Activated CD4-positive, alpha-beta T cell treated with anti-CD3 and anti-CD28 coated beads for 36 hours (primary cell): ENCODE data around the gene GDPD3. TPM values are rescaled to one million over a fixed set of nuclear protein-coding genes. Genes with fewer than 3 reads are reported as not detected.
A peak's percentile ranks its signal among the peaks of the same experiment; 100 is the strongest.

ENCODE experiments used
- ATAC-seq: fragments of 200-7000 bp; cut with Tn5 transposase; one replicate; pipeline ENCODE4 v1.10.0; 2021; ENCODE audit warnings: mild to moderate bottlenecking, moderate library complexity
- CTCF ChIA-PET: fragments of 350-600 bp; sonication (Branson Sonifier 250); formaldehyde crosslinking; loops from one replicate; lab custom pipeline; 2021; ENCODE audit warnings: antibody characterized with exemption; lab: Charles Lee
- POLR2A ChIA-PET: fragments of 350-600 bp; sonication (Branson Sonifier 250); formaldehyde crosslinking; loops from one replicate; lab custom pipeline; 2021; ENCODE audit warnings: antibody characterized with exemption, inconsistent platforms; lab: Charles Lee
- DNase-seq: peaks from one replicate; pipeline ENCODE4 v3.0.0-alpha.2; 2020
- H3K27ac Mint-ChIP-seq: one replicate; pipeline ENCODE4 v1.8.0; 2021; ENCODE audit warnings: mixed read lengths
- H3K27me3 Mint-ChIP-seq: one replicate; pipeline ENCODE4 v1.8.0; 2021; ENCODE audit warnings: mixed read lengths
- H3K36me3 Mint-ChIP-seq: one replicate; pipeline ENCODE4 v1.8.0; 2021; ENCODE audit warnings: low read depth, mixed read lengths
- H3K4me1 Mint-ChIP-seq: one replicate; pipeline ENCODE4 v1.8.0; 2021; ENCODE audit warnings: mixed read lengths
- H3K4me3 Mint-ChIP-seq: one replicate; pipeline ENCODE4 v1.8.0; 2021; ENCODE audit warnings: mild to moderate bottlenecking, moderate library complexity, mixed read lengths
- H3K9me3 Mint-ChIP-seq: one replicate; pipeline ENCODE4 v1.8.0; 2021; ENCODE audit warnings: low read depth, mixed read lengths
- intact Hi-C, 2 experiments: fragments of 100-400 bp; cut with DNase I in 1 of 2; cut with micrococcal nuclease in 1 of 2; formaldehyde crosslinking; loops; one replicate each; pipeline versions ENCODE4 v1.14.2 to v1.15.1; 2022 to 2024; cut with DNase I, micrococcal nuclease
- total RNA-seq, 2 experiments: library from RNA; stranded (reverse); gene quantifications; one replicate each; pipeline ENCODE4 v1.2.3, GENCODE V29; 2021

The GDPD3 gene
- total RNA-seq, 2 experiments from 2014 or later = 6.1 to 7.0 TPM

DNA sequence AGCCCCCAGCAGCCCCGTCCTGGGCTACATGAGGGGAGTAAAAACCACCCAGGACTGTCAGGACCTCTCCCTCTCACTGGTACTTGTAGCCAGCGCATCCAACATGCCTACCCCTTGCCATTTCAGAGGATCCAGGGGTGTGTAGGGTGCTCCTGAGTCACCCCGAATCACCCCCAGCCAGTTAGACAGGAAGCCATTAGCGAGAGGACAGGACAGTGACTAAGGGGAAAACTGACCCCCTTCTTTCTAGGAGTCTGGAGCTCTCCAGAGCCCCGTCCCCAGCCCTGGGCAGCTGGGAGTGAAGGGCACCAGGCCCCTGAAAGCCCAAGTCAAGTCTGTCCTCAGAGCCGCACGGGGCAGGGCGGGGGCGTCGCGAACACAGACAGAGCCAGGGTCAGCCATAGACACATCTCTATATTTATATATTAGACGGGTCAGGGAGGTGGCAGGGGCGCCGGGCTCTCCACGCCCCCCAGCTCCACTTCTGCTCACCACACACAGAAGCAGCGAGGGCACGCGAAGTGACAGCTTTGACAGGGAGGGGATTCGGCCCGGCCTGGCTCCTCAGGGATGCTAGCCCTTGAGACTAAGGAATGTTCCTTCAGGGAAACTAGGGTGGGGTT is 485 bp upstream of the GDPD3 start:
- no peaks in the 10 kb centered on the region for H3K27me3 Mint-ChIP-seq
- intact Hi-C loops = loop anchor here in 1 of 2 experiments (10.0 kb wide), 1 partner anchor 291 kb away; the partner anchor contains the start of gene ZNF771
- POLR2A ChIA-PET = no interaction called here
- CTCF ChIA-PET = interaction anchor here (0.6 to 4.6 kb wide), 3 partner anchors 11 to 298 kb away, joined by 3 to 31 read pairs (median 11); partner anchors contain the start of gene TBX6
- peaks cover 6% of the 10 kb centered on the region for H3K4me1 Mint-ChIP-seq
- H3K9me3 Mint-ChIP-seq = no peaks in the 10 kb centered on the region
- peaks cover 7% of the 10 kb centered on the region for H3K36me3 Mint-ChIP-seq
- no peak for ATAC-seq
- DNase-seq = no peak
- no peak overlapping the region for H3K27ac Mint-ChIP-seq
- H3K4me3 Mint-ChIP-seq = no peak overlapping the region

DNA sequence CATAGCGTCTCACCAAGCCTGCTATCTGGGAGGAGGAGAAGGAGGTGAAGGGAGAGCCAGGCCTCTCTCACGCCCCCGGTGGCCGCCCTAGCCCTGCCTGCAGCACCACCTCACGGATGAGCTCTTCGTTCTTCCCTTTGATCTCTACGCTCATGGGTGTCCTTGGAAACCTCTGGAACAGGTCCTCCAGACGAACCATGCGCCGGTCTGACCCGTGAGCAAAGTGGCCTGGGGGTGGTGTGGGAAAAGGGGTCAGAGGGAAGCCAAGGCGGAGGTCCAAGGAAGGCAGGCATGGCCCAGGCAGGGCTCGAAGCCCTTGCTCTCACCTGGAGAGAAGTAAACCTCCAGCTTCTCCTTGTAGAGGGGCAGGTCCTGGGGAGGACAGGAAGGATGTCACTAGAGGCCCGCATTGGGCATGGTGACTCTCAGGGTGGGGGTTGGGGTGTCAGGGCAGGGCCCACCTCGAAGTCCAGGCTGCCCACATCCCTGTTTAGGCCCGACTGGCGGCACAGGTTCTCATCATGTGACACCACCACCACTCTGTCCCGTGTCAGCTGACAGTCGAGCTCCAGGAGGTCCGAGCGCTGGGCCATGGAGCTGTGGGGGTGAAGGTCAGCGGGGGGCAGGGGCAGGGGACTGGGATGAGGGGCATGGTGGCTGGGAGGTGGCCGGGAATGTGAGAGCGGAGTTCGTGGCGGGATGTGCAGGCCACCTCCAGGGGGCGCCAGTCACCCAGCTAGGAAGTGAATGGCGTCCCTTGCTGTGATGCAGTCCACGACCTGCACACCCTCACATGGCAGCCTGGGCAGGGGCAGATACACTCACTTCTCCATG is 923 bp downstream of the GDPD3 start:
- POLR2A ChIA-PET = interaction anchor here (0.5 to 0.9 kb wide), 2 partner anchors 20 to 45 kb away, joined by 3 read pairs; no protein-coding TSS in a partner anchor
- Mint-ChIP-seq H3K9me3 (no peaks in the 10 kb centered on the region), H3K27ac (no peak overlapping the region), H3K27me3 (no peaks in the 10 kb centered on the region), H3K36me3 (peaks cover 9% of the 10 kb centered on the region), H3K4me1 (peaks cover 6% of the 10 kb centered on the region), H3K4me3 (no peak overlapping the region)
- ATAC-seq = peak; percentile 80
- DNase-seq = peak; percentile 85
- CTCF ChIA-PET = interaction anchor here (0.5 to 4.6 kb wide), 11 partner anchors 9 to 585 kb away, joined by 3 to 31 read pairs (median 4); partner anchors contain the start of gene TBX6
- intact Hi-C loops = loop anchor here in 1 of 2 experiments (10.0 kb wide), 1 partner anchor 292 kb away; the partner anchor contains the start of gene ZNF771

DNA sequence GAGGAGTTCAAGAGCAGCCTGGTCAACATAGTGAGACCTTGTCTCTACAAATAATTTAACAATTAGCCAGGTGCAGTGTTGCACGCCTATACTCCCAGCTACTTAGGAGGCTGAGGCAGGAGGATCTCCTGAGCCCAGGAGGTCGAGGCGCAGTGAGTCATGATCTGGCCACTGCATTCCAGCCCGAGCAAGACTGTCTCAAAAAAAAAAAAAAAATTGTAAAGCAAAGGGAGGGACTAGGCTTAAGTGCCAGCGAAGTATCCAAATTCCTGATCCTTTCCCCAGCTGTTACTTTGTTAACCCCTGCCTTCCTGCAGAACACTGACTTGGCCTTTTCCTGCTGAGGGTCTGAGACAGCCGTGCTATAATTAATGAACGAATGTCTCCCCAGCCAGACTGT is 2.7 kb downstream of the GDPD3 start:
- no peak overlapping the region for H3K4me3 Mint-ChIP-seq
- ATAC-seq (no peak), DNase-seq (no peak)
- intact Hi-C loops = loop anchor here in 1 of 2 experiments (10.0 kb wide), 1 partner anchor 294 kb away; the partner anchor contains the start of gene ZNF771
- CTCF ChIA-PET = interaction anchor here (0.7 to 4.6 kb wide), 4 partner anchors 11 to 76 kb away, joined by 3 to 31 read pairs (median 11); partner anchors contain the start of gene TBX6
- POLR2A ChIA-PET = no interaction called here
- peaks cover 11% of the 10 kb centered on the region for H3K36me3 Mint-ChIP-seq
- no peaks in the 10 kb centered on the region for H3K9me3 Mint-ChIP-seq
- peaks cover 6% of the 10 kb centered on the region for H3K4me1 Mint-ChIP-seq
- no peaks in the 10 kb centered on the region for H3K27me3 Mint-ChIP-seq
- no peak overlapping the region for H3K27ac Mint-ChIP-seq

DNA sequence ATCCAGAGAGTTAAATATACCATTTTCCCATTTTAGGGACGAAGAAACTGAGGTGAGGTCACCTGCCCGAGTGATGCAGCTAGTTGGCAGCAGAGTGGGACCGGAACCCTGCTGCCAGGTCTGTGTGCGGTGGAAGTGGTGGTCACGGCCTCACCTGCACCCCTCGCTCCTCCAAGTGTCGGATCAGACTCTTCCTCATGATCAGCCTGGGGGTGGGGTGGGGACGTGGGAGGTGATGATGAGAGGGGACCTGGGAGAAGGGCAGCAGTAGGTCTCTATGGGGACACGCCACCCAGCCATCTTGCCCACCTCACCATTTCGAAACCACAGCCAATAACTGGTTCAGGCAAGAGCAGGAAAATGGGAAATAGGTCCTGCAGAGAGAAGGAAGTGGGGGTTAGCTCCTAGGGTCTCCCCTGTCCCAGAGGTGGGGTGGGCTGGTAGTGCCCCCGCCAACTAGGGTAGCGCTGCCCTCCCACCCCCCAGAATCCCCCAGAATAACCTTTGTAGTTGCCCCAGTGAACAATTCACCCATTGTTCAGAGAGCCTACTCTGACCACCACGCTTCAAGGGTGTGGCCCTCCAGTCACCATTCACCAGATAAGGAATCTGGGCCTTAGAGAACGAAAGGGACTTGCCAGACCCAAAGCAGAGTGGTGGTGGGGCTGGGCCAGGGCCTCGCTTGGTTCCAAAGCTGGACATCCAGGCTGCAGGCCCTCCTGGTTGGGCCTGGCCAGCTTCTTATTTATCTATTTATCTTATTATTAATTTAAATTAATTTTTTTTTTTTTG is 5.1 kb downstream of the GDPD3 start:
- no peak overlapping the region for H3K4me3 Mint-ChIP-seq
- no peaks in the 10 kb centered on the region for H3K27me3 Mint-ChIP-seq
- intact Hi-C loops = no loop called here
- H3K36me3 Mint-ChIP-seq = peaks cover 19% of the 10 kb centered on the region
- POLR2A ChIA-PET = no interaction called here
- no peak for ATAC-seq
- H3K9me3 Mint-ChIP-seq = no peaks in the 10 kb centered on the region
- peaks cover 4% of the 10 kb centered on the region for H3K4me1 Mint-ChIP-seq
- no peak for DNase-seq
- CTCF ChIA-PET = no interaction called here
- no peak overlapping the region for H3K27ac Mint-ChIP-seq

DNA sequence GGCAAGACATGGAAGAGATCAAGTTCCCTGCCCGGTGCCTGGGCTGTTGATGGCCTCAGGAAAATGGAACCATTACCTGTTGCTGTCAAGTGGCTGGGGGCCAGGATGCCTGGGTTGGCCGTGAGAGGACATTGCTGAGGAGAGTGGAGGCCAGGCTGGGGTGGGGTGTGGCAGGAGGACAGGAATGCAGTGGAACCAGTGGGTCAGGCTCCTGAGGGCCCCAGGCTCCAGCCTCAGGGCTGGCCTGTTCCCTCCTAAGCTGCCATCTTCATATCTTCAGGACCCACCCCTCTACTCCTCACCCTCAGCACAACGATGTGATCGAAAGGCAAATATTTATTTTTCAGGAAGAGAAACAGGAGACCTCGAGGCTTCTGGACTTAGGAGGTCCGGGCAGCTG is 8.8 kb downstream of the GDPD3 start:
- intact Hi-C loops = no loop called here
- Mint-ChIP-seq H3K9me3 (no peaks in the 10 kb centered on the region), H3K36me3 (peaks cover 13% of the 10 kb centered on the region), H3K4me1 (no peaks in the 10 kb centered on the region), H3K27me3 (no peaks in the 10 kb centered on the region), H3K27ac (peak overlapping the region; percentile 72), H3K4me3 (no peak overlapping the region)
- ChIA-PET CTCF (interaction anchor here (0.6 to 2.5 kb wide), 3 partner anchors 8 to 99 kb away, joined by 3 to 11 read pairs (median 3); partner anchors contain the start of gene GDPD3), POLR2A (no interaction called here)
- no peak for DNase-seq
- ATAC-seq = no peak

DNA sequence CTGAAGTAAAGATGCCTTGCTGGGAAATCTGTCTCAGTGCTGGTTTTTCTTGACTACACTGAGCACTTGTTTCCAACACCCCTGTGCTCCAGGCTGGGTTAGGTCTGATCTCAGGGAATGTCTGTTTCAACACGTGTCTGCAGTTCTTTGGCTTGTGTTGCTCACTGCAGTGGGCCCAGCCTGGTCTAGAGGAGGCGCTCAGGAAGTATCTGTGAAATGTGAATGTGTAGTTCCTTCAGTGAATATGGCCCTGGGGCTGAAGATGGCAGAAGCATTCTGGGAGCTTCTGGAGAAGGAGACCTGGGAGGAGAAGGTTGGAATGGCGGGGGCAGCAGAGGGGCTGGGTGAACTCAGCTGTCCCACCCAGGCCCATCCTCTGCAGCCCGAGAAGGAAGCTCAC is 9.2 kb downstream of the GDPD3 start:
- intact Hi-C loops = no loop called here
- ChIA-PET POLR2A (no interaction called here), CTCF (interaction anchor here (1.1 to 2.5 kb wide), 3 partner anchors 8 to 12 kb away, joined by 3 to 11 read pairs (median 5); partner anchors contain the start of genes GDPD3 and TBX6)
- Mint-ChIP-seq H3K9me3 (no peaks in the 10 kb centered on the region), H3K27ac (peak overlapping the region; percentile 72), H3K36me3 (peaks cover 13% of the 10 kb centered on the region), H3K4me3 (no peak overlapping the region), H3K27me3 (no peaks in the 10 kb centered on the region), H3K4me1 (no peaks in the 10 kb centered on the region)
- no peak for DNase-seq
- no peak for ATAC-seq

DNA sequence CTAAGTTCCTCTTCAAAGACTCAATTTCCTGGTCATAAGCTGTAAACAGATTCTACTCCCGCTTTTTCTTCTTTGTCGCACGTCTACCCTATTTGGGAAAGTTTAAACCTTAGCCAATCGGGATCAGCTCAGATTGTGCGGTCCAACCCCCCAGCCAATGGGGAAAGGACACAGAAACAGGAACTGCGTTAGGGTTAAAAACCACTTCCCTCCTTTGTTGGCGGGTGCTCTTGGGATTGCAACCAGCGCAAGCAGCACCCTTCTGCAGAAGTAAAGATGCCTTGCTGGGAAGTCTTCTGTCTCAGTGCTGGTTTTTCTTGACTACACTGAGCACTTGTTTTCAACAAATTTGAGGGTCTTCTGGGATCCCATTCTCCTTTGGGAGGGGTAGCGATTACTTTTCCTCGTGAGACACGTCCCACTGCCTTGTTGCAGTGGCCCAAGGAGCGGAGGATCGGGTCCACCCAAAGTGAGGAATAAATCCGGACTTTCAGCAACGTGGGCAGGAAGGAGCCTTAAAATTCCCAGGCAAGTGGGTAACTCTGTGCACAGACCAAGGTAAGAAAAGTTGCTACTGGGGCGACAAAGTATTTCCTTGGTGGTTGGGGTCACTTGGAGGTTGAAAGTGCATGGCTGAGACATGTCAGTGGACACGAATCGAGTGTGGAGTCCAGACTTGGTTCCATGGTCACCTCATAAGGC is 16.3 kb downstream of the GDPD3 start:
- Mint-ChIP-seq H3K4me1 (peaks cover 30% of the 10 kb centered on the region), H3K36me3 (peaks cover 23% of the 10 kb centered on the region), H3K27me3 (no peaks in the 10 kb centered on the region), H3K4me3 (peak overlapping the region; percentile 67), H3K27ac (peak overlapping the region; percentile 88), H3K9me3 (peaks cover 14% of the 10 kb centered on the region)
- DNase-seq = no peak
- POLR2A ChIA-PET = no interaction called here
- CTCF ChIA-PET = interaction anchor here (0.8 kb wide), 1 partner anchor 31 kb away, joined by 3 read pairs; no protein-coding TSS in a partner anchor
- intact Hi-C loops = loop anchor here in 1 of 2 experiments (1.0 to 10.0 kb wide), 7 partner anchors 21 to 1272 kb away; partner anchors contain the start of genes ALDOA, ATXN2L, CORO1A and MAPK3
- no peak for ATAC-seq

DNA sequence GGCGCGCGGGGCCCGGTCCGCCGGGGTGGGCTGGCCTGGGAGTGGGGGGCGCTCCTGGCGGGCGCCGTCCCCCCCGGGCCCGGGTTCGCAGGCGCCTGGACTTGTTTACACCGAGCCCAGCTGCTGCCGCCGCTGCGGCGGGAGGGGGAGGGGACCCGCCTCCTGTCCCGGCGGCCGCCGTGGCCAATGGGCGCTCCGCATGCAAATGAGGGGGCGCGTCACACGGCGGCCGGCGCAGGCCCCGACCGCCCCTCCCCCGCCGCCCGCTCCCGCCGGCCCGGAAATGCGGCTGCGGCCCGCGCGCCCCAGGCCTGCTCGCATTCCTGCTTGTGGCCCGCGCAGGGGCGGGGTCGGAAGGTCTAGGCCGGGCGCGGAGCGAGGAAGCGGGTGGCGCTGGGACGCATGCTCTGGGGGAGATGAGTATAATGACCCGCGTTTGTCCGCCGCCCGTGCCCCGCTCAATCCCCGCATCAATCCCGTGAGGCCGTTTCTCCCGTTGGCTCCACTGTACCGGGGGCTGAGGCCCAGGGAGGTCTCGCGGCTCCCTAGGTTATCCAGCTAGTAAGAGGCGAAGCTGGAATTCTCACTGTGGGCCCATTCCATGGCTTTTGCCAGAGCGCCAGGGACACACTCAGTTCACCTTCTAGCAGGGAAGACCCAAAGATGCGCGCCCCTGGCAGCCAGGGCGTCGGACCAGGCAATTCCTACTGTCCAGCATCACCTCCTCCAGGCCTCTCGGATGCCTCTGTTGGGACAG is 17.1 kb downstream of the GDPD3 start, which contains the start of gene YPEL3:
Gene YPEL3 (minus strand): TSS at position 109 of the 757 bp plus-strand sequence. CDS start 731 bp downstream, outside the sequence.
- intact Hi-C loops = loop anchor here in 1 of 2 experiments (1.0 to 10.0 kb wide), 7 partner anchors 20 to 1271 kb away; partner anchors contain the start of genes ALDOA, ATXN2L, CORO1A and MAPK3
- DNase-seq (peak; percentile 94), ATAC-seq (peak; percentile 42)
- Mint-ChIP-seq H3K9me3 (peaks cover 14% of the 10 kb centered on the region), H3K27ac (peak within 1 kb of the TSS; percentile 88), H3K36me3 (peaks cover 23% of the 10 kb centered on the region), H3K4me3 (peak within 1 kb of the TSS; percentile 79), H3K27me3 (no peaks in the 10 kb centered on the region), H3K4me1 (peaks cover 33% of the 10 kb centered on the region)
- POLR2A ChIA-PET = interaction anchor here (1.4 kb wide), 1 partner anchor 31 kb away, joined by 3 read pairs; the partner anchor contains the start of gene ALDOA
- CTCF ChIA-PET = interaction anchor here (0.8 kb wide), 1 partner anchor 30 kb away, joined by 3 read pairs; no protein-coding TSS in a partner anchor

DNA sequence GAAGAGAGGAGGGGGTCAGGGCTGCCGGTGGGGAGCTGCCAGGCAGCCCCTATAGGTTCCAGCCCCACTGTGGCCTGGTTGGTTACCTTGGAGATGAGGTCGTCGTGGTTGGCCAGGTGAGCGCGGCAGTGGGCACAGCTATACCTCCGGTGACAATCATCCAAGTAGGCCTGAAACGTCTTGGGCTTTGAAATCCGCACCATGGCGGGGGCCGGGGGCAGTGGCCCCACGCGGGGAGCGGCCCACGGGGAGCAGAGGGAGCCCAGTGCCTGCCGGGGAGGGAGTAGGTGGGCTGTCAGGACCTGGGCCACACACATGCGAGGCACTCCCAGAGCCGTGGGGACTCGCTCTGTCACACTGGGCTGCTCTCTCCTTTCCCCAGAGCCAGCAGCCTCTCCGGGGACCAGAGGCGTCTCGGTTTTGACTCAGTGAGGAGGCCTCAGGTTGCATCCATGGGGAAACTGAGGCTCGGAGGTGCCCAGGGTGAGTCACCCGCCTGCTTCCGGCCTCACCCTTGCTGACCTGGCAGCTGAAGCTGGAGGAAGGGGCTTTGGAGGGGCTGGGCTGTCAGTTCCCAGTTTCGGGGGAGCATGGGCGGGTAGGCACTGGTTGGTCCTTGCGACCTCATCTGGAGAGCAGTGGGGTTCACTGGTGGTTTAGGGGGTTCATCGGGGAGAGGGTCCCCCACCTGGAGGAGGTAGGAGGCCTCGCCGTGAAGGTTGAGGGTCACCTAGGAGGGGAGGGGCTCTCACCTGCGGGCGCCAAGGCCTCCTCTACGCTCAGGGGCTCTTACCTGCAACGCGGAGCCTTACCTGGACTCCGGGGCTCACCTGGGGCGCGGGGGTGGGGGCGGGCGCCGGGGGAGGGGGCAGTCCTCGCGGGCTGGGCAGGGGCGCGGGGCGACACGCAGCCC is 17.9 kb downstream of the GDPD3 start:
- peaks cover 23% of the 10 kb centered on the region for H3K36me3 Mint-ChIP-seq
- H3K9me3 Mint-ChIP-seq = peaks cover 14% of the 10 kb centered on the region
- DNase-seq (peak; percentile 47), ATAC-seq (no peak)
- no peaks in the 10 kb centered on the region for H3K27me3 Mint-ChIP-seq
- ChIA-PET CTCF (no interaction called here), POLR2A (interaction anchor here (1.4 kb wide), 1 partner anchor 30 kb away, joined by 3 read pairs; the partner anchor contains the start of gene ALDOA)
- intact Hi-C loops = loop anchor here in 1 of 2 experiments (1.0 to 10.0 kb wide), 7 partner anchors 19 to 1271 kb away; partner anchors contain the start of genes ALDOA, ATXN2L, CORO1A and MAPK3
- H3K4me3 Mint-ChIP-seq = peak overlapping the region; percentile 79
- peak overlapping the region; percentile 83 for H3K27ac Mint-ChIP-seq
- H3K4me1 Mint-ChIP-seq = peaks cover 36% of the 10 kb centered on the region
